WTC11 (cell line): ENCODE measurements around the gene UQCR10.

Experiments used
- KAT7 ChIP-seq: sonication (generic); formaldehyde crosslinking; IDR thresholded peaks from 2 replicates; pipeline ENCODE4 v1.8.1; 2023; ENCODE audit warnings: missing genetic modification reagents, mild to moderate bottlenecking, borderline replicate concordance
- NFATC4 ChIP-seq: fragments of 250-450 bp; sonication (Bioruptor Pico); IDR thresholded peaks from 2 replicates; pipeline ENCODE4 v1.9.0; 2021; ENCODE audit warnings: mild to moderate bottlenecking
- NR3C1 ChIP-seq: sonication (generic); formaldehyde crosslinking; conservative IDR thresholded peaks from 2 replicates; pipeline ENCODE4 v1.8.1; 2023; ENCODE audit warnings: low read depth, mild to moderate bottlenecking, missing genetic modification reagents
- TF ChIP-seq, protein P1 (sequence below): sonication (generic); formaldehyde crosslinking; conservative IDR thresholded peaks from 2 replicates; pipeline ENCODE4 v1.8.1; 2023; ENCODE audit warnings: mild to moderate bottlenecking, low read depth, missing genetic modification reagents, moderate library complexity
- TF ChIP-seq, protein P2 (sequence below): sonication (generic); formaldehyde crosslinking; IDR thresholded peaks from 2 replicates; pipeline ENCODE4 v1.8.1; 2023; ENCODE audit warnings: mild to moderate bottlenecking, missing genetic modification reagents, moderate library complexity
- TF ChIP-seq, protein P3 (sequence below): fragments of 200-600 bp; IDR thresholded peaks from 2 replicates; pipeline ENCODE4 v1.8.0; 2022; ENCODE audit warnings: antibody characterized with exemption
- TF ChIP-seq, protein P4 (sequence below): sonication (generic); formaldehyde crosslinking; IDR thresholded peaks from 2 replicates; pipeline ENCODE4 v1.8.1; 2022; ENCODE audit warnings: mild to moderate bottlenecking, missing genetic modification reagents, moderate library complexity, borderline replicate concordance
- TF ChIP-seq, protein P5 (sequence below): sonication (generic); formaldehyde crosslinking; IDR thresholded peaks from 2 replicates; pipeline ENCODE4 v1.8.0; 2022; ENCODE audit warnings: mild to moderate bottlenecking, missing genetic modification reagents
- TF ChIP-seq, protein P6 (sequence below): sonication (generic); formaldehyde crosslinking; IDR thresholded peaks from 2 replicates; pipeline ENCODE4 v1.8.0; 2022; ENCODE audit warnings: mild to moderate bottlenecking, missing genetic modification reagents
- TF ChIP-seq, protein P7 (sequence below): fragments of 250-450 bp; sonication (Bioruptor Pico); IDR thresholded peaks from 2 replicates; pipeline ENCODE4 v1.9.0; 2021; ENCODE audit warnings: mild to moderate bottlenecking

DNA sequence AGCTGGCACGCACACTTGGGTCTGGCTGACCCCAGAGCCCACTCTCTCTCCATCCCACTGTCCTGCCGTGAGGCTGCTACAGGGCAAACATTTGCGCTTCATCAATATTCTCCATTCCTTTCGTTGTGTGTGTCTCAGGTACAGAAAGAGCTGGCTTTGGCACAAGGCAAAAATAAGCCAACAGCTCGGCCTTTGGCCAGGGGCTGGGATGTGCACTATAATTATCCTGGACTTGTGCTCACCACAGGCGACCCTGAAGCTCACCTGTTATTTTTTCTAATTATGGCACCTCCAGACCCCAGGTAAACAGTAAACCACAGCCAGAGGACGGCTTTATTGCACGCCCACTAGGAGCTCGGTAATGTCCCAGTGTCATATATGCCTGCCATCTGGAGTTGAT, 11.3 kb upstream of the UQCR10 start:
- TF ChIP-seq KAT7 (CRISPR knock-in tag) (no peak), NFATC4 (no peak), NR3C1 (CRISPR knock-in tag) (no peak)
- TF ChIP-seq, protein P1, sequence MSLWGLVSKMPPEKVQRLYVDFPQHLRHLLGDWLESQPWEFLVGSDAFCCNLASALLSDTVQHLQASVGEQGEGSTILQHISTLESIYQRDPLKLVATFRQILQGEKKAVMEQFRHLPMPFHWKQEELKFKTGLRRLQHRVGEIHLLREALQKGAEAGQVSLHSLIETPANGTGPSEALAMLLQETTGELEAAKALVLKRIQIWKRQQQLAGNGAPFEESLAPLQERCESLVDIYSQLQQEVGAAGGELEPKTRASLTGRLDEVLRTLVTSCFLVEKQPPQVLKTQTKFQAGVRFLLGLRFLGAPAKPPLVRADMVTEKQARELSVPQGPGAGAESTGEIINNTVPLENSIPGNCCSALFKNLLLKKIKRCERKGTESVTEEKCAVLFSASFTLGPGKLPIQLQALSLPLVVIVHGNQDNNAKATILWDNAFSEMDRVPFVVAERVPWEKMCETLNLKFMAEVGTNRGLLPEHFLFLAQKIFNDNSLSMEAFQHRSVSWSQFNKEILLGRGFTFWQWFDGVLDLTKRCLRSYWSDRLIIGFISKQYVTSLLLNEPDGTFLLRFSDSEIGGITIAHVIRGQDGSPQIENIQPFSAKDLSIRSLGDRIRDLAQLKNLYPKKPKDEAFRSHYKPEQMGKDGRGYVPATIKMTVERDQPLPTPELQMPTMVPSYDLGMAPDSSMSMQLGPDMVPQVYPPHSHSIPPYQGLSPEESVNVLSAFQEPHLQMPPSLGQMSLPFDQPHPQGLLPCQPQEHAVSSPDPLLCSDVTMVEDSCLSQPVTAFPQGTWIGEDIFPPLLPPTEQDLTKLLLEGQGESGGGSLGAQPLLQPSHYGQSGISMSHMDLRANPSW (CRISPR knock-in tag): no peak
- TF ChIP-seq, protein P2, sequence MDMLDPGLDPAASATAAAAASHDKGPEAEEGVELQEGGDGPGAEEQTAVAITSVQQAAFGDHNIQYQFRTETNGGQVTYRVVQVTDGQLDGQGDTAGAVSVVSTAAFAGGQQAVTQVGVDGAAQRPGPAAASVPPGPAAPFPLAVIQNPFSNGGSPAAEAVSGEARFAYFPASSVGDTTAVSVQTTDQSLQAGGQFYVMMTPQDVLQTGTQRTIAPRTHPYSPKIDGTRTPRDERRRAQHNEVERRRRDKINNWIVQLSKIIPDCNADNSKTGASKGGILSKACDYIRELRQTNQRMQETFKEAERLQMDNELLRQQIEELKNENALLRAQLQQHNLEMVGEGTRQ (CRISPR knock-in tag): no peak
- TF ChIP-seq, protein P3, sequence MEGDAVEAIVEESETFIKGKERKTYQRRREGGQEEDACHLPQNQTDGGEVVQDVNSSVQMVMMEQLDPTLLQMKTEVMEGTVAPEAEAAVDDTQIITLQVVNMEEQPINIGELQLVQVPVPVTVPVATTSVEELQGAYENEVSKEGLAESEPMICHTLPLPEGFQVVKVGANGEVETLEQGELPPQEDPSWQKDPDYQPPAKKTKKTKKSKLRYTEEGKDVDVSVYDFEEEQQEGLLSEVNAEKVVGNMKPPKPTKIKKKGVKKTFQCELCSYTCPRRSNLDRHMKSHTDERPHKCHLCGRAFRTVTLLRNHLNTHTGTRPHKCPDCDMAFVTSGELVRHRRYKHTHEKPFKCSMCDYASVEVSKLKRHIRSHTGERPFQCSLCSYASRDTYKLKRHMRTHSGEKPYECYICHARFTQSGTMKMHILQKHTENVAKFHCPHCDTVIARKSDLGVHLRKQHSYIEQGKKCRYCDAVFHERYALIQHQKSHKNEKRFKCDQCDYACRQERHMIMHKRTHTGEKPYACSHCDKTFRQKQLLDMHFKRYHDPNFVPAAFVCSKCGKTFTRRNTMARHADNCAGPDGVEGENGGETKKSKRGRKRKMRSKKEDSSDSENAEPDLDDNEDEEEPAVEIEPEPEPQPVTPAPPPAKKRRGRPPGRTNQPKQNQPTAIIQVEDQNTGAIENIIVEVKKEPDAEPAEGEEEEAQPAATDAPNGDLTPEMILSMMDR: no peak
- TF ChIP-seq, protein P4, sequence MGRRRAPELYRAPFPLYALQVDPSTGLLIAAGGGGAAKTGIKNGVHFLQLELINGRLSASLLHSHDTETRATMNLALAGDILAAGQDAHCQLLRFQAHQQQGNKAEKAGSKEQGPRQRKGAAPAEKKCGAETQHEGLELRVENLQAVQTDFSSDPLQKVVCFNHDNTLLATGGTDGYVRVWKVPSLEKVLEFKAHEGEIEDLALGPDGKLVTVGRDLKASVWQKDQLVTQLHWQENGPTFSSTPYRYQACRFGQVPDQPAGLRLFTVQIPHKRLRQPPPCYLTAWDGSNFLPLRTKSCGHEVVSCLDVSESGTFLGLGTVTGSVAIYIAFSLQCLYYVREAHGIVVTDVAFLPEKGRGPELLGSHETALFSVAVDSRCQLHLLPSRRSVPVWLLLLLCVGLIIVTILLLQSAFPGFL (CRISPR knock-in tag): no peak
- TF ChIP-seq, protein P5, sequence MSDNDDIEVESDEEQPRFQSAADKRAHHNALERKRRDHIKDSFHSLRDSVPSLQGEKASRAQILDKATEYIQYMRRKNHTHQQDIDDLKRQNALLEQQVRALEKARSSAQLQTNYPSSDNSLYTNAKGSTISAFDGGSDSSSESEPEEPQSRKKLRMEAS (CRISPR knock-in tag): no peak
- TF ChIP-seq, protein P6, sequence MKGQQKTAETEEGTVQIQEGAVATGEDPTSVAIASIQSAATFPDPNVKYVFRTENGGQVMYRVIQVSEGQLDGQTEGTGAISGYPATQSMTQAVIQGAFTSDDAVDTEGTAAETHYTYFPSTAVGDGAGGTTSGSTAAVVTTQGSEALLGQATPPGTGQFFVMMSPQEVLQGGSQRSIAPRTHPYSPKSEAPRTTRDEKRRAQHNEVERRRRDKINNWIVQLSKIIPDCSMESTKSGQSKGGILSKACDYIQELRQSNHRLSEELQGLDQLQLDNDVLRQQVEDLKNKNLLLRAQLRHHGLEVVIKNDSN (CRISPR knock-in tag): no peak
- TF ChIP-seq, protein P7, sequence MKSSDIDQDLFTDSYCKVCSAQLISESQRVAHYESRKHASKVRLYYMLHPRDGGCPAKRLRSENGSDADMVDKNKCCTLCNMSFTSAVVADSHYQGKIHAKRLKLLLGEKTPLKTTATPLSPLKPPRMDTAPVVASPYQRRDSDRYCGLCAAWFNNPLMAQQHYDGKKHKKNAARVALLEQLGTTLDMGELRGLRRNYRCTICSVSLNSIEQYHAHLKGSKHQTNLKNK (CRISPR knock-in tag): no peak
